Gastroesophageal sphincter (tissue), 4 donors: ENCODE results near the gene SHE. TPM values are rescaled to one million over a fixed set of nuclear protein-coding genes. Genes with fewer than 3 reads are reported as not detected.

Experiments
- ATAC-seq: fragments of 150-250 bp; one replicate; pipeline ENCODE4 v1.9.1; 2016; ENCODE audit warnings: mild to moderate bottlenecking, moderate library complexity
- H3K27ac ChIP-seq, 4 donors: fragments of 200-600 bp; sonication (generic) in 3 of 4; 1 replicate in 3 of 4; 2 replicates in 1 of 4; pipeline ENCODE4 v1.5.1; 2016 to 2019
- H3K27me3 ChIP-seq: fragments of 200-600 bp; sonication (generic); one replicate; pipeline ENCODE4 v1.5.1; 2019
- H3K36me3 ChIP-seq, 2 donors: fragments of 200-600 bp; sonication (generic); one replicate each; pipeline ENCODE4 v1.5.1; 2019; ENCODE audit warnings: control low read depth in 1 of 2
- H3K4me1 ChIP-seq, 3 donors: fragments of 200-600 bp; sonication (generic); 1 replicate in 2 of 3; 2 replicates in 1 of 3; pipeline ENCODE4 v1.5.1; 2016 to 2019; ENCODE audit warnings: control low read depth in 2 of 3
- H3K4me3 ChIP-seq, 2 donors: fragments of 200-600 bp; sonication (generic); one replicate each; pipeline ENCODE4 v1.5.1; 2019; ENCODE audit warnings: mild to moderate bottlenecking in 1 of 2, moderate library complexity in 1 of 2
- H3K9me3 ChIP-seq, 3 donors: fragments of 200-600 bp; sonication (generic); one replicate each; pipeline ENCODE4 v1.5.1; 2017 to 2019; ENCODE audit warnings: control low read depth in 2 of 3
- EP300 ChIP-seq: sonication (generic); formaldehyde crosslinking; IDR thresholded peaks from one replicate; pipeline ENCODE4 v1.6.1; 2017; ENCODE audit warnings: antibody characterized with exemption, mild to moderate bottlenecking
- POLR2A ChIP-seq, 2 donors: fragments of 450-650 bp; IDR thresholded peaks; one replicate each; pipeline ENCODE4 v1.6.1; 2017; ENCODE audit warnings: antibody characterized with exemption in 2 of 2, mild to moderate bottlenecking in 2 of 2, moderate library complexity in 1 of 2
- POLR2AphosphoS5 ChIP-seq: sonication (generic); formaldehyde crosslinking; IDR thresholded peaks from one replicate; pipeline ENCODE4 v1.6.1; 2017; ENCODE audit warnings: antibody characterized with exemption
- WGBS, 2 donors: methylation state at CpG; one replicate each; pipeline ENCODE4 v1.1.5; 2018; ENCODE audit warnings: low coverage in 1 of 2; 5-methylcytosine and 5-hydroxymethylcytosine counted together
- total RNA-seq, 4 donors: library from RNA; depleted of rRNA; stranded (reverse); fragments of >200 nt; gene quantifications; one replicate each; pipeline ENCODE4 v1.1.0, GENCODE V29; 2016
- TF ChIP-seq, protein P1 (sequence below), 4 experiments: fragments of 200-600 bp in 2 of 4; fragments of 450-650 bp in 2 of 4; sonication (generic) in 1 of 4; IDR thresholded peaks; one replicate each; pipeline ENCODE4 v1.5.1; 2017 to 2019; ENCODE audit warnings: antibody characterized with exemption in 4 of 4, mild to moderate bottlenecking in 2 of 4, moderate library complexity in 2 of 4

Gene SHE
- total RNA-seq, 4 donors from 2014 or later = 7.2 to 13.9 (median 11.7) TPM

DNA sequence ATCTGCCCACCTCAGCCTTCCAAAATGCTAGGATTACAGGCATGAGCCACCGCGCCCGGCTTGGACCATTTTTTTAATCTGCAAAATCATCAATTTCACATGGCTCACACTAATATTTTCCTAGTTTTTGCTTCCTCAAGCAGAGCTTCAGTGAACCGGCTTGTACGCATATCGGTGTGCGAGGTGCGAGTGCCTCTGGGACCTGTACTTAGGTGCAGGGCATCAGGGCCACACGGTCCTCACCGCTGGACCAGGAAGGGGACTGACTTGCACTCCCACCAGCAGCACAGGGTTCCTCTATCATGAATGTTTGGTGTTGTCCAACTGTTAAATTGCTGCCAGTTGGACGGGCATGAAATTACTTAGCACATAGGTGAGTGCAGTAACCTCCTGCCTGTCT is 15.4 kb upstream of the SHE start:
- Histone ChIP-seq H3K4me1 (no peaks in the 10 kb centered on the region), H3K27ac (no peak overlapping the region), H3K4me3 (no peak overlapping the region), H3K27me3 (peaks cover 13% of the 10 kb centered on the region), H3K9me3 (no peaks in the 10 kb centered on the region), H3K36me3 (no peaks in the 10 kb centered on the region)
- no peak for TF ChIP-seq POLR2A (IDR thresholded peaks at IDR 0.05)
- TF ChIP-seq, protein P1, sequence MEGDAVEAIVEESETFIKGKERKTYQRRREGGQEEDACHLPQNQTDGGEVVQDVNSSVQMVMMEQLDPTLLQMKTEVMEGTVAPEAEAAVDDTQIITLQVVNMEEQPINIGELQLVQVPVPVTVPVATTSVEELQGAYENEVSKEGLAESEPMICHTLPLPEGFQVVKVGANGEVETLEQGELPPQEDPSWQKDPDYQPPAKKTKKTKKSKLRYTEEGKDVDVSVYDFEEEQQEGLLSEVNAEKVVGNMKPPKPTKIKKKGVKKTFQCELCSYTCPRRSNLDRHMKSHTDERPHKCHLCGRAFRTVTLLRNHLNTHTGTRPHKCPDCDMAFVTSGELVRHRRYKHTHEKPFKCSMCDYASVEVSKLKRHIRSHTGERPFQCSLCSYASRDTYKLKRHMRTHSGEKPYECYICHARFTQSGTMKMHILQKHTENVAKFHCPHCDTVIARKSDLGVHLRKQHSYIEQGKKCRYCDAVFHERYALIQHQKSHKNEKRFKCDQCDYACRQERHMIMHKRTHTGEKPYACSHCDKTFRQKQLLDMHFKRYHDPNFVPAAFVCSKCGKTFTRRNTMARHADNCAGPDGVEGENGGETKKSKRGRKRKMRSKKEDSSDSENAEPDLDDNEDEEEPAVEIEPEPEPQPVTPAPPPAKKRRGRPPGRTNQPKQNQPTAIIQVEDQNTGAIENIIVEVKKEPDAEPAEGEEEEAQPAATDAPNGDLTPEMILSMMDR (IDR thresholded peaks at IDR 0.05) = no peak
- TF ChIP-seq POLR2AphosphoS5 = no peak
- TF ChIP-seq EP300 = no peak
- 97 to 100% methylated on average over 3 to 6 of the region's 11 CpGs for WGBS, 2 donors
- no peak for ATAC-seq

DNA sequence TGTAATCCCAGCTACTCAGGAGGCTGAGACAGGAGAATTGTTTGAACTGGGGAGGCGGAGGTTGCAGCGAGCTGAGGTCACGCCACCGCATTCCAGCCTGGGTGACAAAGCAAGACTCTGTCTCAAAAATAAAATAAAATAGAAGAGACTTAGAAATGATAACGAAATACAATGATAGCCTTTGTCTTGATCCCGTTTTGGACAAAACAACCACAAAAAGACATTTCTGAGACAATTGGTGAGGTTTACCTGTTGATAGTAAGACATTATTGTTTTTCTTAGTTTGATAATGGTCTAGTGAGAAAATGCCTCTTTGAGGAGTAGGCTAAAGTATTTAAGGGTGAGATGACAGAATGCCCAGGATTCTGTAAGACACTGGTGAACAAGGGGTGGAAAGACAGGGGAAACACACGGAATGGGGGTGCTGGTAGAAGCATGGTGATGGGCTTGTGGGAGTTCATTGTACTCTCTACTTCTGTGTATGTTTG is 11.9 kb upstream of the SHE start:
- Histone ChIP-seq H3K27me3 (peaks cover 23% of the 10 kb centered on the region), H3K9me3 (no peaks in the 10 kb centered on the region), H3K27ac (no peak overlapping the region), H3K4me1 (no peaks in the 10 kb centered on the region), H3K36me3 (no peaks in the 10 kb centered on the region), H3K4me3 (no peak overlapping the region)
- no peak for ATAC-seq
- TF ChIP-seq POLR2A (IDR thresholded peaks at IDR 0.05) (no peak), POLR2AphosphoS5 (no peak), EP300 (no peak)
- TF ChIP-seq, protein P1 (IDR thresholded peaks at IDR 0.05) = no peak
- WGBS, 2 donors = 90 to 92% methylated on average over 7 of the region's 7 CpGs

DNA sequence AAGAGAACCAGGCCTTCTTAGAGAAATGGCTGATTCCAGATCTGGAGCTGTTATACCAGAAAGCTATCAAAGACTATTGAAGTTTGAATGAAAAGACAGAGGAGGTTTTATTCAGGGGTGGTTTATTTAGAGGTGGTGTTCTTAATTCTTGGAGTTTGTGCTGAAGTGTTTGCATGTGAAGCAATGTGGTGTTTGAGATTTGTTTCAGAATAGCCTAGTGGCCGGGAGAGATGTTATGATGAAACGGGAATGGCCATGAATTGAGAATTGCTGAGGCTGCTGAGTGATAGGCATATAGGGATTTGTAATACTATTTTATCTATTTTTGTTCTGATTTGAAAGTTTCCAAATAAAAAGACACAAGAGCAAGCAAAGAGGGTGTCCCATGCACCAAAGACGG is 10.5 kb upstream of the SHE start:
- Histone ChIP-seq H3K4me1 (no peaks in the 10 kb centered on the region), H3K27me3 (peaks cover 26% of the 10 kb centered on the region), H3K4me3 (no peak overlapping the region), H3K27ac (no peak overlapping the region), H3K36me3 (no peaks in the 10 kb centered on the region), H3K9me3 (no peaks in the 10 kb centered on the region)
- no peak for TF ChIP-seq POLR2AphosphoS5
- TF ChIP-seq, protein P1 (IDR thresholded peaks at IDR 0.05) = no peak
- no peak for TF ChIP-seq EP300
- TF ChIP-seq POLR2A (IDR thresholded peaks at IDR 0.05) = no peak
- 80 to 87% methylated on average over 2 to 3 of the region's 3 CpGs for WGBS, 2 donors
- no peak for ATAC-seq

DNA sequence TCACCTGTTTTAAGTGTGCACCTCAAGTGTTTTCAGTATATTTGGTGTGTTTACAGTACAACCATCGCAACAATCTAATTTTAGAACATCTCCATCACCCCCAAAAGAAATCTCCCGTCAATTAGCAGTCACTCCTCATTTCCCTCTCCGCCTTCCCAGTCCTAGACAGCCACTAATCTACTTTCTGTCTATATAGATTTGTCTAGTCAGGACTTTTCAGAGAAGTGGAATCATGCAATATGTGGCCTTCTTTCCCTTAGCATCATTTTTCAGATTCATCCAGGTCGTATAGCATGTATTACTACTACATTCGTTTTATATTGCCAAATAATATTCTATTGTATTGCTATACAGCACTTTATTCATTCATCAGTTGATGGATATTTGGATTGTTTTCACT is 1.7 kb upstream of the SHE start:
- no peaks in the 10 kb centered on the region for H3K36me3 ChIP-seq
- H3K27me3 ChIP-seq = peaks cover 71% of the 10 kb centered on the region
- peaks cover 0 to 18% (median 0%) of the 10 kb centered on the region in 3 donors for H3K9me3 ChIP-seq
- no peak overlapping the region for H3K27ac ChIP-seq
- no peak for TF ChIP-seq EP300
- TF ChIP-seq POLR2A (IDR thresholded peaks at IDR 0.05) = no peak
- TF ChIP-seq, protein P1 (IDR thresholded peaks at IDR 0.05) = no peak
- TF ChIP-seq POLR2AphosphoS5 = no peak
- H3K4me3 ChIP-seq = no peak overlapping the region
- H3K4me1 ChIP-seq = peaks cover 0 to 21% (median 6%) of the 10 kb centered on the region in 3 donors
- ATAC-seq = no peak
- 71 to 75% methylated on average over 5 of the region's 5 CpGs for WGBS, 2 donors

DNA sequence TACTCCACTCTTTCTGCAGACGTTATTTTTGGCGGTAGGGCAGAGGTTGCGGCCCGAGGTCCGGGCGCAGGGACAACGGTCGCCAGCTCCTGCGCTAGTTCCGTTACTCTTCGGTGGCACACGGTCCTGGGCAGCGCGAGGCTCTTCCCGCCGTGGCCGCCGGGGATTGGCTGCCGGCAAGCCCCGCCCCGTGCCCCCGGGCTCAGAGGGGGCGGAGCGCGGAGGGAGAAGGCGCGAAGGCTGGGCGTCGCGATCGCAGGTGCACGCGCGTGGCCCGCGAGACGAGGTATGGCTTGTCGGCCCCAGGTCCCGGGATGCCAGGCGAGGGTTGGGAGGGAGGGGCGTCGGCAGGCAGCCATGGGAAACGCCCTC is 518 bp upstream of the SHE start:
- ATAC-seq = peak; percentile 6
- peaks cover 0 to 21% (median 6%) of the 10 kb centered on the region in 3 donors for H3K4me1 ChIP-seq
- peaks cover 74% of the 10 kb centered on the region for H3K27me3 ChIP-seq
- WGBS, 2 donors = 13% methylated on average over 12 of the region's 43 CpGs; no CpG with 5 or more reads in 1 of the 2 donors
- H3K36me3 ChIP-seq = no peaks in the 10 kb centered on the region
- TF ChIP-seq EP300 = no peak
- no peak for TF ChIP-seq POLR2A (IDR thresholded peaks at IDR 0.05)
- no peak for TF ChIP-seq POLR2AphosphoS5
- TF ChIP-seq, protein P1 (IDR thresholded peaks at IDR 0.05) = no peak
- peak overlapping the region in 2 of 4 donors; percentile 68 to 78 for H3K27ac ChIP-seq
- H3K4me3 ChIP-seq = peak overlapping the region in 1 of 2 donors; percentile 56
- peaks cover 0 to 18% (median 0%) of the 10 kb centered on the region in 3 donors for H3K9me3 ChIP-seq
